SK-N-MC (cell line): ENCODE data around the gene TERB1.

Source experiments
- EZH2 ChIP-seq: fragments of 200-600 bp; sonication (generic); IDR thresholded peaks from one replicate; pipeline ENCODE4 v1.6.1; 2017; ENCODE audit warnings: antibody characterized with exemption
- FOXP2 ChIP-seq: optimal IDR thresholded peaks from 2 replicates; pipeline ENCODE3; 2011; ENCODE audit warnings: mild to moderate bottlenecking, moderate library complexity; ENCODE audit not compliant: insufficient read depth; ENCODE audit errors: extremely low read length, control extremely low read depth
- POLR2AphosphoS5 ChIP-seq: IDR thresholded peaks from 2 replicates; pipeline ENCODE4 v1.6.1; 2012; ENCODE audit warnings: mild to moderate bottlenecking, low read depth, low read length, borderline replicate concordance

DNA sequence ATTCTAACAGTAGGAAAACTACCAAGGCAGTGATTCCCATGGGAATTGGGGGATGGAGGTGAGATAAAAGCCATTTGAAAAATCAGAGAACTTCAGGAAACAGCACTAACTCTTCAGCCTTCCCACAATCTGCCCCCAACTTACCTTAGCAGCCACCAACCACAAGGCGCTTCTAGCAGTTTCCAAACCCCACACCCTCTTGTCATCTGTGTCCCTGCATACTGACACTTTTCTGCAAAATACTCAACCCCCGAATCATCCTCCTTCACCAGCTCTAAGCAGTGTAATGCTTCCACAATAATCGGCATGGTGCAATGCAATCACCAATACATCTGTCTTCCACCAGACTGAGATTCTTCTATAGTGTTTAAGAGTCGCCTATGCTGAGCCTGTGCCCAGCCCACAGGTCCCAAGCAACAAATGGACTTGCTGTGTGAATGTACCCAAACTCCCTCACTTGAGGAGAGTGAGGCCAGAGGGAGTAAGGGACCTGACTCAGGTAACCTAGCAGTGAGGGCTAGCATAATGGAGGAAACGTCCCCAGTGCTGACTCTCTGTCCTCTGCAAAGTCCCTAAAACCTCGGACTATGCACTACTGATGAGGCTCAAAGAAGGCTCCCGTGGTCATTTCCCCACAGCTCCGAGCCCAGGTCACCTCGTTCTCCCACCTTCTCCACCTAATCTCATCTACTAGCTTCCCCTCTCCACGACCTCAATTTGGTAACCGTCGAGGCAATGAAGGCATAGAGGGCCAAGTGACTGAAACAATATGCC is 50.9 kb downstream of the TERB1 start:
- TF ChIP-seq EZH2 (no peak), POLR2AphosphoS5 (no peak), FOXP2 (no peak)
